HG03066 (cell line): ENCODE measurements around the gene GPC3.

Experiments used
- ATAC-seq: cut with Tn5 transposase; IDR thresholded peaks from one replicate; pipeline ENCODE4 v1.9.1; 2021; ENCODE audit warnings: low read depth; ENCODE audit not compliant: unreplicated experiment

The GPC3 gene

DNA sequence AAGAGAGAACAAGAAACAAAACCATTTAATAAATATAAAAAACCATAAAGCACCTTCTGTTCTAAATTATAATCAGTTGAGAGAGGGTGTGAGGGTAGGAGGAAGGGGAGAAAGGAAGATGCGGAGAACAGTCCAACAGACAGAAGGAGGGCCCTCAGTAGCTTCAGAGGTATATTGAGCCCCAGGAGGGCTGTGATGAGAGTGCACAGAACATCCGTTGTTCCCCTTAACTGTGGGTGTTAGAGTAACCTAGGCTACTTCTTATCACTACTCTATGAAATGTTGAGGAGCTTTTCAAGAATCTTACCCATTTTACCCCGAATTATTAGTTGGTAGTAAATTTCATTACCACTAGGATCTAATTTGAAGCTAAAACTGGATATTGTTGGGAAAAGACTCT, 13.8 kb downstream of the GPC3 start:
- no peak for ATAC-seq

DNA sequence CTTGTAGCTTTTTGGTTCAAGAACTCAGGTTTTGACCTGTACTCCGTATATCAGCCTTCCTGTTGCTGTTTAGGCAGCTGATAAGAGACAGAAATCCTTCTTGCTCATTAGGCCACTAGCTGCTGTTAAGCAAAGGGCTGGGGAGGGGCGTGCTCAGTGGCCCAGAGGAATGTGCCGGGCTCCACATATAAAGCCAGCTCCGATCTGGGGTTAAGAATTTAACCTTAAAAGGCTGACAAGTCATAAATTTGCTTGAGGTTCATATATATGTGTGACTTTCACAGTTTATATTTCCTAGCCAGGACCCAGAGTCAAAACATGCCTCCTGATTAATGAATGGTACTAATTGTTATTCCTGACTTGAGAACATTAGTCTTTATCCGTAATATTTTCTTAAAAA, 15.3 kb downstream of the GPC3 start:
- ATAC-seq: no peak

DNA sequence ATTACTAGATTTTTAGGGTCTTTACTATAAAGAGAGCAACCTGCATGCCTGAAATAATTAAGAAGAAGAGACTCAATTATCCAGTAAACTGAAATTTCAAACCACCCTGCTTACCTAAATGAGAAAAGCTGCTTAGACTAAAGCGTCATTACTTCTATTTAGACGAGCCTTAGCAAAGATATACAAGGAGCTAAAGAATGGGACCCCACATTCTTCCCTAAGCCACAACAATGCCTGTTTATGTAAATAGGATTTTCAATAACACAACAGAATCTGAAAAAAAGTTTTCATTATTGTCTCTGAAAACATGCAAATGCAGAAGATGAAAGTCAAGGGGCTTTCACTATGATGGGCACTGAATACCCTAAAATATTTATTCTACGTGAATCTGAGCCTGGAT, 16.2 kb downstream of the GPC3 start:
- ATAC-seq: no peak

DNA sequence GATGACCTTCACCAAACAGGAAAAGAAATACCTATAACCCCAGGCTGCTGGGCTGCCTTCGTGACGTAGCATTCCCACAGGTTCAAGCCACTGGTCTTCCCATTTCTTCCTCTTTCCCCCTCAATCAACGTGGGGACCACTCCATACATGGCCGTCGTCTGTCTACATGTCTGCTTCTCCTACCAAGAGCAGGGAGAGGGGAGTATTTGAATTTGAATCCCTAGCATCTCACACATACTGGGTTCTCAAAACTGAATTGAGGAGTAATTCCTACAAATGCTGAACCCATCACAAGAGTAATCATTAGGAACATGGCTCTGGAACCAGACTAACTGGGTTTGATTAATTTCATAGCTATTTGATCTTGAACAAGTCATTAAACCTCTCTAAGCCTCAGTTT, 17.3 kb downstream of the GPC3 start:
- no peak for ATAC-seq

DNA sequence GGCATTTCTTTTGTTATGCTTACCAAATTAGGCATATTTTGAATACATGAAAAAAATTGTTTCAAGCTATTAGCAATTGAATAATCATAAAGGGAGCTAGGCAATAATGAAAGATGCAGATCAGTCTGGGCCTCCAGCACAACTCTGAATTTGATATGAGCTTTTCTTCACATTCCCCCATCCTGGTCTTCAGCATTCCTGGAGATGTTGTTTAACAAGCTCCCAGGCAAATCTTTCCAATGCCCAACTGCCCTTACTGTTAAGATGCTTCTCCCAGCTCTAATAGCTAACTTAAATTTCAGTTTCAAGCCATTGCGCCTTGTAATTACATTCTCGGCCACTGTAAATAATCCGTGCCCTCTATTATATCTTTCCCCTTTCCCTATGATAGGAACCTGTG, 19.2 kb downstream of the GPC3 start:
- ATAC-seq: no peak

DNA sequence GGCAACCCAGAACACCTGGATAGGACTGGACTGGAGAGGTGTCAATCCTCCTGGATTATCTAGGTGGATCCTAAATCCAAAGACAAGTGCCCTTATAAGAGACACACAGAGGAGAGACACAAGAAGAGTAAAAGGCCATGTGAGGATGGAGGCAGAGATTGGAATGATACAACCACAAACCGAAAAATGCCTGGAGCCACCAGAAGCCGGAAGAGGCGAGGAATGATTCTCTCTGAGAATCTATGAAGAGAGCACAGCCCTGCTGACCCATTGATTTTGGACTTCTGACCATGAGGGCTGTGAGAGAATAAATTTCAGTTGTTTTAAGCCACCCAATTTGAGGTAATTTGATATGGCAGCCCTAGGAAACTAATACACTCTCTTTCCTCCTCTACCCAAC, 20.1 kb downstream of the GPC3 start:
- no peak for ATAC-seq

DNA sequence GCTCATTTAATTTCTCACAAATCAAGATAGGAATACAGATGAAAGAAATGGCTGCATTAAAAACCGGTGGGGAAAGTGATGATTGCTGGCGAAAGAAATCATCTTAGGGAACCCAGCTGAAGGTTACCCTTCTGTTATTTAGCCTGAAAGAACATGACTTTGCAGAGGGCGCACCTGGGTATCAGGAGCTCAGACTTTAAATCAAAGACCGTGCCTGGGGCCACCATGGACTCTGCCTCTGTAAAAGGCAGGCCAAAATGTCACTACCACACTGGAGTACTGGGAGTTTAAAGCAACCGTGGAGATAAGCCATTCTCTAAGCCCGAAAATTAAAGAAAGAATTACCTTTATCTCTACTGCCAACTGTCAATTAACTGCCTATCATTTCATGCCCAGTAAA, 24.3 kb downstream of the GPC3 start:
- no peak for ATAC-seq

DNA sequence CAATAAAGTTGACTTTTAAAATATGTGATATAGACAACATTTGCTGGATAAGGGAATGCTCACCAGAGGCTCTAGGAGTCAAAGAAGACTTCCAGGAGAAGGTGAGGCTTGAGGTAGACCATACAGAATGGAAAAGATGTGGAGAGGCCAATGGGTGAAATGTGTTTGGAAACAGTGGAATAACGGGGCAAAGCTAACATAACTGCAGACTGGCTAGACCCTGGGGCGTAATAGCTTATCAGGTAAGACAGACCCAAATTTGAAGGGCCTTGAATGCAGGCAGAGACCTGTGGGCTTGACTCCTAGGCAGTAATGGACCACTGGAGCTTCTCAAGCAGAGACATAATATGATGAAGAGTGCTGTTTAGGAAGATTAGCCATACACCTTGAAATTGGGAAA, 25.4 kb downstream of the GPC3 start:
- no peak for ATAC-seq

DNA sequence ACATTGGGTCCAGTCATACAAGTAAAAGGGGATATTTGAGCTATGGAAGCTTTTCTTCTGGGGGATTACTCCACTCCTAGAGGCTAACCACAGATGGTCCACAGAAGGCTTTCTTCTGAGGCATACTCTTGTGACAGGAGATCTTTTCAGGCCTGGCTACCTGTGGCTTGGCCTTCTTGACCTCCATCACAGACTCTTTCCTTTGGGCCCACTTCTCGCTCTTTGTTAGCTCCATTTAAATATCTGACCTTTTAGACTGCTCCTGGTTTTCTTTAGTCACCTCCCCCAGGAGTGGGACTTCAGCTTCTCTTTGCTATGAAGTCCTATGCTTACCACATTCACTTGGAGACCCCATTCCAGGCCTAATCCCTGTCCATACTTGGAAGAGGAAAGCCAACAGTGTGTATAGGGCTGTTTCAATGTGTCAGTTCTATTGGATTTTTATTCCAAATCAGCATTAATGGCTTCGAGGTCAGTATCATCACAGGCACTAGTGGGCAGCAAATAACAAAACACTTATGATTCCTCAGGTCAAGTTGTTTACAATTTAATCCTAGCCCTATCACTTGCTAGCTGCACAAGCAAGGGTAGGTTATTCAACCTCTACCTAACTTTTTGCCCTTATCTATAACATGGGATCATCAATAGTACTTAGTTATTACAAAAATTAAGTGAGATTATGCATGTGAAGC, 26.3 kb downstream of the GPC3 start:
- no peak for ATAC-seq

DNA sequence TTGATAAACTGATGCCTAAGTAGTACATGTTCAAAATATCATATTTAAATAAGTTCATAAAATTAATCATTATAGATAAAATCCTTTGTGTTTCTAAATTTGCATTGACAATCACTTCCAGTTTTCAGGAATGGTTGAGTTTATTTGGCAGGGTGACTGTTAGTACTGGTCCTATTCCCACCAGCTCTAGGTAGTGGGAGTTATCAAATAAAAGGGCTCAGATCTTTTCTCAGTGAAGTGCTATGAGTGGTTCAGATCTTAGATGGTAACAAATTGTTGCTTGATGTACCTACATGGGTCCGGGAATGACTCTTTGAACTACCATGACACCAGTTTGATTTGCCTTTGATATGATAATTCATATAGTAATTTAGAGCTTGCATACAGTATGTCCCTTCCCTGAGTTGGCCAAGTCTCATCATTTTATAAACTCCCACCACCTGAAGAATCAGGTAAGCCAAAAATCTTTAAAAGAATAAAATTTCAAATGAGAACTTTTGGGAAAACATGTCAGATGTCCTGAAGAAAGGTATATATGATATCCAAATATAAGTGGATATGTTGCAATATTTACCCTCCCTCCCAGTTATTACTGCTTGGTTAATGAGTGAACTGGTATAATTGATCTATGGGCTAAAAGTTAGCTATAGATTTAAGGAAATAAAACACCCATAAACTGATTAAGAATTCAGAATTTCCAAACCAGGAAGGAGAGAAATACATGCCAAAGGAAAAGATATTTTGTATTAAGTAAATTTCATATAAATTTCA, 28.6 kb downstream of the GPC3 start:
- no peak for ATAC-seq

DNA sequence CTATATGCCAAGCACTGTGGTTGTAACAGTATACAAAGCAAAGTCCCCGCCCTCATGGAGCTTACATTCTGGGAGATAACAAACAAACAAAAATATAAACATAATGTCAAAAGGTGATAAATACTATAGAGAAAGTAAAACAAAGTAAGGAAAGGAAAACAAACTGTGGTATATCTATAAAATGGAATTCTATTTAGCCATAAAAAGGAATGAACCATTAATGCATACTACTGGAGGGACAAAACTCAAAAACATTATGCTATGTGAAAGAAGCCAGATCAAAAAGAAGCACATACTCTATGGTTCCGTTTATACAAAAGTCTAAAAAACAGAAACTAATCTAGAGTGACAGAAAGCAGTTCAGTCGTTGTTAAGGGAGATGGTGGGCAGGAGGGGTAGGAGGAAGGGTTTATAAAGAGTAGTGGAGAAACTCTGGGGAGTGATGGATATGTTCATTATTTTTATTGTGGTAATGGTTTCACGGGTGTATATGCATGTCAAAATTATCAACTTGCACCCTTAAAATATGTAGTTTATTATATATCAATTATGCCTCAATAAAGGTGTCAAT, 31.5 kb downstream of the GPC3 start:
- ATAC-seq: no peak

DNA sequence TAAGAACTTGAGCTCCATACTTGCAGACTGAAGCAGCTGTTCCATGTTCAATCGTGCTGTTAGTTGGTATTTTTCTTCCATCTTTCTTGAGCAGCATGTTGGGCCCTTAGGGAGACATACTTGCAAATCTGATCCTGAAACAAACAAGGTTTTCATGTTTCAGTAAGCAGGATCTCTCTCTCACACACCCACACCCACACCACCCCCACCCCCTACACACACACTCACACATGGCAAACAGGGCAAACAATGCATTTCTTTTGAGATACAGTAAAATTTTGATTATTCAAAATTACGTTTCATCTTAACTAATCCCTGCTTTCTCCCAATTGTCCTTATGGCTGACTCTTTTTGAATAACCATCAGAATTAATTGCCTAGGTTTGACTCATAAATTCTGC, 32.3 kb downstream of the GPC3 start:
- ATAC-seq: no peak

DNA sequence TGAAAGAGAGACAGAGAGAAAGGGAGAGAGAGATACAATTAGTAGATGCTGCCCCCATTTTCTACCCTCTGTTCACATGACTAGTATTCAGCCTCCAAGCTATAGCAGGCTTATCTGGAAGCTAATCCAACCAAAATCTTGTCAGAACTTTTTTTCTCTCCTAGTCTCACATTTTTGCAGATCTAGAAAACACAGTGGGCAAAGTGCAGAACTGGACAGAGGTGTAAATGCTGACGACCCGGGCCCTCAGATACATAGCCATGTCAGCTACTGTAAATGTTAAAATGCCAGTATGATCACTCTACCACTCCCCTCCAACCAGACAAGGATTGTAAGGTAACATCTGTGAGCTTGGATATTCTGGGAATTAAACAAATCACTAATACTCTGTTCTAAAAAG, 34.3 kb downstream of the GPC3 start:
- no peak for ATAC-seq

DNA sequence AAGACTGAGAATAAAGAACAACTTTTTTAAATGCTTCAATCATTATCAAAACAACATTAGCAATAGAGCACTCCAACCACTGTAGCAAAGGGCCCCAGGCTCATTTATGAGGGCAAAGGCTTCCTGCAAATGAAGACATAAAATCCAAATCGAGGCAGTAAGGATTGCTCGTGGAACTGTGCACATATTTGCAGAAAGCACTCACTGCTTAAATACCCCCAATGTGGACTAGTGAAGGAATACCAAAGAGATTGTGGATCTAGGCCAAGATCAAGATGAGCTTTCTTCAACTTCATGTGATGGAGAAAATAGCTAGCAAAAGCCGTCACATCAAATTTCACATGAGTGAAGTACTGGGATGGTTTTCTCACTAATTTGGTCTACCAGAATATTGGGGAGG, 35.2 kb downstream of the GPC3 start:
- ATAC-seq: no peak

DNA sequence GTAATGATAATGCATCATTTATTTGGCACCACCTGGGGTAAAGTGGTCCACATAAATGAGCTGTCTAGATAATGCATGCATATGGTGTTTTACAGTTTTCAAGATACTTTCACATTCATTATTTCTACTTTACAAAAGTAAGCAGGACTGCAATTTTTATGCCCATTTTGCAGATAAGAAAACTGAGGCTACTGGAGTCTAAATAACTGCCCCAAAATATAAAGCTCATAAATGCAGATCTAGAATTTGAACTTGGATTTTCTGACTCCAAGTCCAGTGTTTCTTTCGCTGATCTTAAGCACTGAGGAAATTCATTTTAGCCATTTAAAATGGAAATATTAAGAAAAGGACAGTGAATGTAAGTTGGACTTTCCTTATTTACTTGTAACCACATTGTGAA, 36.5 kb downstream of the GPC3 start:
- ATAC-seq: no peak

DNA sequence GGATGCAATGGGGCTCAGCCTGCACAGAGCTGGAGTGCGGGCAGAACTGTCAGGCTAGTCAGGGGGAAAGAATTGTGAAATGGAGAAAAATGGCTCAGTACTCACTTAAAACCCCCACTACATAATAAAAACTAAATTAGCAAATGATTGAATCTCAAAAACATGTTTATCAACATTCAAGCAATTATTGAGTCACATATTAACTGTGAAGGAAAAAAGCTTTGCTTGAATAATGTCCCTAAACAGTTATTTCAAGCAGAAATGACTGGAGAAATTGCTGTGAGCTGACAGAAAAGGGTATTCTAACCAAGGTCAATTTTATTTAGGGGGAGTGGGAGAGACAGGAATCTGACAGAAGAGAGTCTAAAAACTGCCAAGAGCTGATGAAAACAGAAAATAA, 37.4 kb downstream of the GPC3 start:
- ATAC-seq: no peak

DNA sequence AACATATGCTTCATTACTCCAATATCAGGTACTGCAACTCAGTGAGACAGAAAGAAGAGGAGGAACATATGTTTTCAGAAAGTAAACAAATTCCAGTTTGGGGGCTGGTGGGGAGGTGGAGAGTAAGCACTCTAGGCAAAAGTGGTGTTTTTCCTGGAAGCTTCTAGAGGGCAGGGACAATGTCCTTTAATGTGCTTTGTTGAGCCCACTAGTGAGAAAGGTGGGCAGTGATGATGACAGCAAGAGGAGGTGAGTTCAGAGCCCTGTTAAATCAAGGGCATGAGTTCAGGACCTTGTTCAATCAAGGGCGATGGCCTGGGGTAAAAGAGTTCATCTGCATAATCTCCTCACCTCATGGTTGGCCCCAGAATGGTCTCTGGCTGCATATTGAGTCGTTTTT, 38.4 kb downstream of the GPC3 start:
- ATAC-seq: no peak

DNA sequence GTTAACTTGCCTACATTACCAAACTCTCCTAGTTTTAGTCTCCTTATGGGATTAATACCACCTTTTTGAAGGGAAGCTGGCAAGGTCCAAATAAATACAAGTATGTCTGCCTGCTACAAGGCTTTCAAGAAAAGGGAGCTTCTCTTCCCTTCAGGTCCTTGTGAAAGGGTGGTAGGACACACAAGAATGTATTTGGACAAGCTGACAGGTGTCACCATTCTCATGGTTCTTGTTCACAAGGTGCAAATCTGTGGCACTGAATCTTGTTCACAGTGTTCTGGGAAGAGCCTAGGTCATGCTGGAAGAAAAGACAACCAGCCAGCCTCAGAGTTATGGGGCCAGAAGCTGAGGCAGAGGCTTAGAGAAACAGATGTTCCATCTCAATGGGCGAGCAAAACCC, 41.9 kb downstream of the GPC3 start:
- ATAC-seq: no peak

DNA sequence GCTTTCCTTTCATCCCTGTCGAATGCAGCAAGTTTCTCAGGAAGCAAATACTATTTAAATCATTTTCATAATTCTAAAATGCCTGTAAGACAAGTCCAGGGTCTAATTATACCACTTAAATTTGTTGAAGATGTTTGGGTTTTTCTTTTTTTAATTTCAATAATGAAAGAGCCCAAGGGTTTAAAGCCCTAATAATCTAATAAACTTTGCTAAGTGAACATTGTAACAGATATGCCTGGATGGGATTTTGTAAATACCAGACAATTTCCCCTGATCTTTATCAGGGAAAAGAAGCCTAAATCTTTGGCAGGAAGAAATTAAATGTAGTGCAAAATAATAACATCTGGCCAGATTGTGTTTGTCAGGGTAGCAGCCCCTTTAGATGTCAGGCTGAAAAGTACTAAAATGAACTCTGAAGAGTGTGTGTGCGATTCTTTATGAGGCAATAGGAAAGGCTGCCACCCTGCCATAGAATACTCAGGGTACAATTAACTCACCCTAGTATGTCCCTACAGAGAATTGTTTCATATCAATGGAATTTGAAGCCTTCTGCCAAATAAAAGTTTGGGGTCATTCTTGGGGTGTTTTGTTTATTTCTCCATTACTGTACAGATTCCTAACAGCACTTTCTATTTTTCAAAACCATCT, 45.6 kb downstream of the GPC3 start:
- no peak for ATAC-seq

DNA sequence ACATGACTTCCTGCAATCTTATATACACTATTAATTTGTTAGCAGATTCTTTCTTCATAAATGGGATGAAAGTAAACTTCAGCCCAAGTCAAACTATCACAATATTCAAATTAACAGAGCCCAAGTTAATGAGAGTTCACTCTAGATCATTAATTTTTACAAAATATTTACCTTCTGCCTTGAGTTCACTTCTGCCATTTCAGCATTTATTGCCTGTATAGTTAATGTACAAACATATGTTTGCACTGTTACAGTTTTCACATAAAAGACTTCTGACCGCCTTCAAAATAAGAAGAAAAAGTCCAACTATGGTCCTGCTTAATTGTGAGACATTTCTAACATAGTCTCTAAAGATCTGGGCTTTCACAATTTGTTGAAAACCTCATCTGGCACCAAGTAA, 46.9 kb downstream of the GPC3 start:
- ATAC-seq: no peak

DNA sequence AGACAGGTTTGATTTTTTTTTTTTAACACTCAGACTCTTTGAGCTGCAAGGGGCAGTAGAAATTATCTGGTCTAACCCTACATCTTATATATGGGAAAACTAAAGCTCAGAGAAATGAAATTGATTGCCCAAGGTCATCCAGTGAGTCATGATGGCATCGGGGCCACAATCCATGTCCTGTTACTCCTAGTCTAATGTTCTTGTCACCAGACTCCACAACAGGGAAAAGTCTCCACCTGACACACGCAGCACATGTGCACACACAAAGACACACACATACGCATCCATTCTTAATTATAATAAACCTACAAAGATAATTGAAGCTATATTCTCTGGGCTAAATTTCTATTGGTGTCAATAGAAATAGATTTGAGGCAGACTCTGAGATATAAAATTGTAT, 48.4 kb downstream of the GPC3 start:
- ATAC-seq: no peak

DNA sequence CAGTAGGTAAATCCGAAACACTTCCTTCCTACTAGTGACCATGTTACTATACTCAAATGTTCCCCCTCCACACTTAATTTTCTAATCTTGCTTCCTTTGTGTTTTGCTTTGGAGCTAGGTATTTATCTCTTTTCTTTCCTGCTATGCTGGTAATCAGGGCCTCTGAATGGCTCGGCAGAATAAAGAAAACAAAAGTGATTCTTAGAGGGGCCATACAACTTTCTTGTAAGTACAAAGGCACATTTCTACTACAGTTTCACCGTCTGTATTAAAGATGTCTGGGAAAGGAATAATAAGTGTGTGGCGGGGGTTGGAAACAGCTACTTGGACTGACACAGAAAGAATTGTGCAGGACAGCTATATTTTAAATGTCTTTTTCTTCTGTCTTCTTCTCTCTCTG, 50.3 kb downstream of the GPC3 start:
- no peak for ATAC-seq
